GM18498 (cell line): ENCODE data around the gene RACK1.

Experiments
- ATAC-seq: cut with Tn5 transposase; IDR thresholded peaks from one replicate; pipeline ENCODE4 v1.9.1; 2021; ENCODE audit warnings: mild to moderate bottlenecking, moderate library complexity; ENCODE audit not compliant: unreplicated experiment

Gene RACK1

DNA sequence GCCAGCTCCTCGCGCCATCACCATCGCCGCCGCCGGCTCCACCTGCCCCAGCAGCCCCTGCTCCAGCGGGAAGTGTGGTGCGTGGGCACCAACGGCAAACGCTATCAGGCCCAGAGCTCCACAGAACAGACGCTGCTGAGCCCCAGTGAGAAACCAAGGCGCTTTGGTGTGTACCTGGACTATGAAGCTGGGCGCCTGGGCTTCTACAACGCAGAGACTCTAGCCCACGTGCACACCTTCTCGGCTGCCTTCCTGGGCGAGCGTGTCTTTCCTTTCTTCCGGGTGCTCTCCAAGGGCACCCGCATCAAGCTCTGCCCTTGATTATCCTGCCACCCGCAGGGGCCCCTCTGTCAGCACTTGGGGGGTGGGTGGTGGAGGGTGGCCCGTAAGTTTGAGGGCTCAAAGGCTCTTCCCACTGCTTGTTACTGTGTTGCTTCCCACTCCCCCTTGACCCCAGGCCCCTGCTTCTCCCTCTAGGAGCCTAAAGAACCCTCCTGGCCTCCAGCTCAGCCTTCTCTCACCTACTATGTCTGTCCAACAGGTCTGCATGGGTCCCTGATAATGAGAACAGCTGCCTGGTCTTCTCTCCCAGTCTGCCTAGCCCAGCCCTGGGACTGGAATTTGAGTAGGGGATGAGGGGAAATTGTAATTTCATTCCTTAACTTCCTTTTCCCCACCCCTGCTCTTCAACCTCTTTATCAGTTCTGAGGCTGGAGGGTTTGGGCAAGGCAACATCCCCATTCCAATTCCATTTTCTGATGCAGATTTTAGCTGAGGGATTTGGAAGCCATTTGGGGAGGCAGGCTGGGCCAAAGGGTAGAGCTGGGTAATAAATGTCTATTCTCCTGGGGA, 9.0 kb downstream of the RACK1 start:
- no peak for ATAC-seq

DNA sequence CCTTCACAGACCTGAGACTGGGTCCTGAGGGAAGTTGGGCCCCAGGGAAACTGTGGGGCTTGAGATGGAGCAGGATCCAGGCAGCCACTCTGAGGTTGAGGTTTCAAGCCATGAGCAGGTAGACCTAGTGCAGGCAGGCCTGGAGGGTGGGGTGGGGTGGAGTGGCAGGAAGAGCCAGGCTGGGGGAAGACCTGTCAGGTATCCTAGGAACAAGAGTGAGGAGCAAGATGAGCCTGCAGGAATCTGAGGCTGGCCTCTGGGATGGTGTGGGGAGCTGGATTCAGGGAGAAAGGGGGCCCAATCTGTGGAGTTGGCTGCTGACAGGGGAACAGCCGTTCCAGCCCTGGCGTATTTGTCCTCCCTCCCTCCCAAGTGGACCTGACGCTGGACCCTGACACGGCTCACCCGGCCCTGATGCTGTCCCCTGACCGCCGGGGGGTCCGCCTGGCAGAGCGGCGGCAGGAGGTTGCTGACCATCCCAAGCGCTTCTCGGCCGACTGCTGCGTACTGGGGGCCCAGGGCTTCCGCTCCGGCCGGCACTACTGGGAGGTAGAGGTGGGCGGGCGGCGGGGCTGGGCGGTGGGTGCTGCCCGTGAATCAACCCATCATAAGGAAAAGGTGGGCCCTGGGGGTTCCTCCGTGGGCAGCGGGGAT, 9.8 kb downstream of the RACK1 start:
- no peak for ATAC-seq

- ATAC-seq = no peak
These were observed 10.5 kb downstream of the RACK1 start for GRCh38 chr5:181233088-181233800.

DNA sequence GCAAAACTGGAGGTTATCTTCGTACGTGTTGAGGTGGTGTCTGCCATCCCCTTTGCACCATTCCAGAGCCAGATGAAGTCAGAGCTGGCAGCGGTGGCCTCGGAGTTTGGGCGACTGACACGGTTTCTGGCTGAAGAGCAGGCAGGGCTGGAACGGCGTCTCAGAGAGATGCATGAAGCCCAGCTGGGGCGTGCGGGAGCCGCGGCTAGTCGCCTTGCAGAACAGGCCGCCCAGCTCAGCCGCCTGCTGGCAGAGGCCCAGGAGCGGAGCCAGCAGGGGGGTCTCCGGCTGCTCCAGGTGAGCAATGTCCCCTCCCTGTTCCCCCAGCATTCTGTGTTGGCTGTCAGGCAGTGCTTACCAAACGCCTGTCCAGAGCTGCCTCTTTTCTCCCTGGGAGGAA, 11.1 kb downstream of the RACK1 start:
- no peak for ATAC-seq

GRCh38 chr5:181231432-181231831, 12.3 kb downstream of the RACK1 start:
- ATAC-seq = no peak

GRCh38 chr5:181230551-181230950, 13.2 kb downstream of the RACK1 start:
- no peak for ATAC-seq

GRCh38 chr5:181229996-181230395, 13.7 kb downstream of the RACK1 start:
- no peak for ATAC-seq

DNA sequence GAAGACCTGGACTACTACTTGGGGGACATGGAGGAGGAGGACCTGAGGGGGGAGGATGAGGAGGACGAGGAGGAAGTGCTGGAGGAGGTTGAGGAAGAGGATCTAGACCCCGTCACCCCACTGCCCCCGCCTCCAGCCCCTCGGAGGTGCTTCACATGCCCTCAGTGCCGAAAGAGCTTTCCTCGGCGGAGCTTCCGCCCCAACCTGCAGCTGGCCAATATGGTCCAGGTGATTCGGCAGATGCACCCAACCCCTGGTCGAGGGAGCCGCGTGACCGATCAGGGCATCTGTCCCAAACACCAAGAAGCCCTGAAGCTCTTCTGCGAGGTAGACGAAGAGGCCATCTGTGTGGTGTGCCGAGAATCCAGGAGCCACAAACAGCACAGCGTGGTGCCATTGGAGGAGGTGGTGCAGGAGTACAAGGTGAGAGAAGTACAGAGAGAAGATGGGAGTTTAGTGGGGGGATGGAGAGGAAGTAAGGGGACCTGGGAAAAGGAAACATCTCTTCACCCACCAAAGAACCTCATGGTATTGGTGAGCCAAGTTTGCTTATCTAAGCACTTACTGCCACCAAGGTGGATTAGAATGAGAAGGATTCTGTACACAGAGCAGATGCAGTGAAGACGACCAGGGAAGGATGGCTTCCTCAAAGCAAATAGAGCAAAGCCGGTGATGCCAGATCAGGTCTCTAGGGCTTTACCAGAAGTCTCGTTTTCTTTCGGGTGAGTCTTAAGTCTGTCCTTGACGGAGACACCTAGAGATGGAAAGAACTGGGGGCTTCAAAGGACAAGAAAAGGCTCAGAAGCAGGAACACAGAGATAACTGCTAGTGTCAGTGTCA, 19.1 kb downstream of the RACK1 start:
- no peak for ATAC-seq

- ATAC-seq = peak; percentile 3
These were observed 19.8 kb downstream of the RACK1 start for GRCh38 chr5:181223729-181224389.

- ATAC-seq = peak; percentile 71
These were observed 20.5 kb downstream of the RACK1 start, which contains the start of gene TRIM41 for GRCh38 chr5:181223058-181223728. TSS of gene TRIM41 (plus strand) at chr5:181223281. CDS start at chr5:181224000, 719 bp downstream.

- no peak for ATAC-seq
These were observed 21.1 kb downstream of the RACK1 start for GRCh38 chr5:181222630-181223057.

GRCh38 chr5:181221792-181222629, 21.7 kb downstream of the RACK1 start:
- ATAC-seq = peak; percentile 28

DNA sequence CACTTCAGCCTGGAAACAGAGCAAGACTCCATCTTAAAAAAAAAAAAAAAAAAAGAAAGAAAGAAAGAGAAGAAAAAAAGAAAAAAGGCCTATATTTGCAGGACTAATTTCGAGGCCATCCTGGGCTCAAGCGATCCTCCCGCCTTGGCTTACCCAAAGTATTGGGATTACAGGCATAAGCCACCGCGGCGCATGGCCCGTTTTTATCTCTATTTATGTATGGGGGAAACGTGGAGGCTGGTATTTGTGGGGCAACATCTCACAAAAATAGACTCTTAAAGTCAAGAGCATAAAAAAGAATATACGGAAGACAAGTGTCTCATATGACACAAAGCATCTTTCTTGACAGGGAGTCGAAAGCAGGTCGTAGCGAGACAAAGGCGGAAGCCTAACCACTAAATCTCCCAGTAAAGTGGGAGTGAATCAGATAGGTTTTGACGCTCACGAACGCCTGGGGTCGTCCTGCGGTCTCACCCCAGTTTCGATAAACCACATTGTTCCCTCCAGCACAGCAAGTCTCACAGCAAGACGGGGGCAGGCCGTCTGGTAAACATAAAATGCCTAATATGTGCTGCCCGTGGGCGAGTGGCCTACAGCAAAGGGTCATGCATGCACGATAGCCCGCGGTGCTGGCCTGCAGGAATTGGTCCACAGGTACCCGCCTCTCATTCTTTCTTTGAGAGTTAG, 22.5 kb downstream of the RACK1 start:
- ATAC-seq = no peak

DNA sequence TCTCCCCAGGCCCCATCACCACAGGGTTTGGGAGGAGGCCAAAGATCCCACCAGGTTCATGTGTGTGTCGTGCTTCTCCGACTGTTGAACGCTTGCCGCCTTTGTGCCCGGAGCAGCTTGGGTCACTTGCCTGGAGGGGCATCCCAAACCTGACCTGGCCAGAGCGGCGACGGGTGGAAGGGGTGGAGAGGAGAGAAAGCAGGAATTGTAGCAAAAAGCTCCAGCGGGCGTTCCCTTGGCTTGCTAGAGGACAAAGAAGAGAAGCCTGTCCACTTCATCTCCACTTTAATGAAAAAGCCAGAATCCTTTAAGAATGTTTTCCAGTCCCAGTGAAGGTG, 23.6 kb downstream of the RACK1 start:
- no peak for ATAC-seq

- no peak for ATAC-seq
These were observed 24.2 kb downstream of the RACK1 start for GRCh38 chr5:181219262-181220177.

GRCh38 chr5:181218795-181219124, 24.9 kb downstream of the RACK1 start:
- no peak for ATAC-seq

DNA sequence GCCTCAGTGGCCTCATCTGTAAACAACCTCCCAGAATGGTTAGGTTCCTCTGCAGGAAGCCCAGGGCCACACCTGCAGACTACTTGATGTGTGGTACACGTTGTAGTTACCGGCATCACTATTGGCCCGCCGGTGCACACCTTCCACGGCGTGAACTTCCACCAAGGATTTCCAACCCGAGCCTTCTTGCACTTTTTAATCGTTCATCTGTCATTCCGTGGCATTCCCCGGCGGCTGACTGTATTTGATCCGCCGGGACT, 26.0 kb downstream of the RACK1 start:
- peak; percentile 20 for ATAC-seq
